Prostate gland (tissue), 2 donors: ENCODE measurements around the gene AKR1A1.

ENCODE experiments used
- POLR2A ChIP-seq: fragments of 450-650 bp; IDR thresholded peaks from one replicate; pipeline ENCODE4 v1.6.1; 2016; ENCODE audit warnings: antibody characterized with exemption, mild to moderate bottlenecking
- POLR2AphosphoS5 ChIP-seq: sonication (generic); formaldehyde crosslinking; IDR thresholded peaks from one replicate; pipeline ENCODE4 v1.6.1; 2017; ENCODE audit warnings: antibody characterized with exemption
- TF ChIP-seq, protein P1 (sequence below), 4 experiments: fragments of 200-600 bp in 2 of 4; fragments of 450-650 bp in 2 of 4; sonication (generic) in 2 of 4; IDR thresholded peaks; 1 replicate in 3 of 4; 2 replicates in 1 of 4; pipeline ENCODE4 v1.5.1; 2016 to 2019; ENCODE audit warnings: antibody characterized with exemption in 4 of 4, mild to moderate bottlenecking in 2 of 4, moderate library complexity in 2 of 4

DNA sequence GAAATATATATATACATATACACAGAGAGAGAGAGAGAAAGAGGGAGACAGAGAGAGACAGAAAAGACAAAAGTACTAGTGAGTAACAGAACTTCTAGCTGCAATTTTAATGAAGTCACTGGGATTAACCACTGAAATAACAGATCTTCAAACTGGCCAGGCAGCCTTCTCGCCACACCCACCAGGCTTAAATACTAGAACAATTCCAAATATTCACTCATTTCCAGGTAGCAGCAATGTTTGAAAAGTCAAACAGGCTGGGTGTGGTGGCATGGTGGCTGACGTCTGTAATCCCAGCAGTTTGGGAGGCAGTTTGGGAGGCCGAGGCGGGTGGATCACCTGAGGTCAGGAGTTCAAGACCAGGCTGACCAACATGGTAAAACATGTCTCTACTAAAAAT, 34.2 kb upstream of the AKR1A1 start:
- no peak for TF ChIP-seq POLR2A
- TF ChIP-seq, protein P1, sequence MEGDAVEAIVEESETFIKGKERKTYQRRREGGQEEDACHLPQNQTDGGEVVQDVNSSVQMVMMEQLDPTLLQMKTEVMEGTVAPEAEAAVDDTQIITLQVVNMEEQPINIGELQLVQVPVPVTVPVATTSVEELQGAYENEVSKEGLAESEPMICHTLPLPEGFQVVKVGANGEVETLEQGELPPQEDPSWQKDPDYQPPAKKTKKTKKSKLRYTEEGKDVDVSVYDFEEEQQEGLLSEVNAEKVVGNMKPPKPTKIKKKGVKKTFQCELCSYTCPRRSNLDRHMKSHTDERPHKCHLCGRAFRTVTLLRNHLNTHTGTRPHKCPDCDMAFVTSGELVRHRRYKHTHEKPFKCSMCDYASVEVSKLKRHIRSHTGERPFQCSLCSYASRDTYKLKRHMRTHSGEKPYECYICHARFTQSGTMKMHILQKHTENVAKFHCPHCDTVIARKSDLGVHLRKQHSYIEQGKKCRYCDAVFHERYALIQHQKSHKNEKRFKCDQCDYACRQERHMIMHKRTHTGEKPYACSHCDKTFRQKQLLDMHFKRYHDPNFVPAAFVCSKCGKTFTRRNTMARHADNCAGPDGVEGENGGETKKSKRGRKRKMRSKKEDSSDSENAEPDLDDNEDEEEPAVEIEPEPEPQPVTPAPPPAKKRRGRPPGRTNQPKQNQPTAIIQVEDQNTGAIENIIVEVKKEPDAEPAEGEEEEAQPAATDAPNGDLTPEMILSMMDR (IDR thresholded peaks at IDR 0.05), result no peak
- no peak for TF ChIP-seq POLR2AphosphoS5
